ENCODE results near the gene FGF1.

GRCh38 chr5:142664636-142665035, 21.3 kb downstream of the FGF1 start:
- TF ChIP-seq CTCF (IDR thresholded peaks at IDR 0.05), result no peak
- TF ChIP-seq EZH2 (IDR thresholded peaks at IDR 0.05; ENCODE audit: borderline replicate concordance, insufficient read depth, low read depth, low read length, poor library complexity, severe bottlenecking), result no peak
